Peyer's patch (tissue), 4 donors: ENCODE data around the gene SLC13A3.

Experiments
- CTCF ChIP-seq, 6 experiments: fragments of 450-650 bp in 4 of 6; fragments of 200-600 bp in 2 of 6; sonication (generic) in 1 of 6; IDR thresholded peaks; one replicate each; pipeline ENCODE4 v1.5.1; 2017 to 2019; ENCODE audit warnings: antibody characterized with exemption in 6 of 6, mild to moderate bottlenecking in 3 of 6, moderate library complexity in 1 of 6
- POLR2A ChIP-seq, 2 donors: fragments of 450-650 bp; IDR thresholded peaks; one replicate each; pipeline ENCODE4 v1.5.1; 2017; ENCODE audit warnings: antibody characterized with exemption in 2 of 2, mild to moderate bottlenecking in 2 of 2, moderate library complexity in 2 of 2

- no peak for TF ChIP-seq CTCF (IDR thresholded peaks at IDR 0.05)
- no peak for TF ChIP-seq POLR2A (IDR thresholded peaks at IDR 0.05)
Observed at GRCh38 chr20:46594725-46595124, 56.5 kb downstream of the SLC13A3 start.
